ENCODE measurements around the gene VLDLR. TPM values are rescaled to one million over a fixed set of nuclear protein-coding genes. Genes with fewer than 3 reads are reported as not detected.
A peak's percentile ranks its signal among the peaks of the same experiment; 100 is the strongest.

The VLDLR gene
- total and polyA plus RNA-seq, 9 donors = 37.3 to 232 (median 81.8) TPM

GRCh38 chr9:2664174-2665065, 42.8 kb downstream of the VLDLR start:
- H3K36me3 ChIP-seq = no peaks in the 10 kb centered on the region
- TF ChIP-seq EP300 (IDR thresholded peaks at IDR 0.05) (no peak), CTCF (IDR thresholded peaks at IDR 0.05) (no peak), POLR2A (IDR thresholded peaks at IDR 0.05) (no peak)
- H3K27ac ChIP-seq = peak overlapping the region in 1 of 2 donors; percentile 36
- WGBS, 3 donors = 58 to 62% (median 61%) methylated on average over 4 of the region's 4 CpGs
- no peaks in the 10 kb centered on the region for H3K27me3 ChIP-seq
- no peak for DNase-seq
- H3K9me3 ChIP-seq = no peaks in the 10 kb centered on the region
- no peak overlapping the region for H3K4me3 ChIP-seq
- peaks cover 4% of the 10 kb centered on the region for H3K4me1 ChIP-seq (ENCODE audit: insufficient read depth)
- intact Hi-C loops (cut with DNase I) = no loop called here

GRCh38 chr9:2666569-2666968, 45.0 kb downstream of the VLDLR start:
- TF ChIP-seq POLR2A (IDR thresholded peaks at IDR 0.05) = no peak
- TF ChIP-seq CTCF (IDR thresholded peaks at IDR 0.05) = no peak
- TF ChIP-seq EP300 (IDR thresholded peaks at IDR 0.05) = no peak
- H3K36me3 ChIP-seq = no peaks in the 10 kb centered on the region
- no peak overlapping the region for H3K27ac ChIP-seq
- no peak overlapping the region for H3K4me3 ChIP-seq
- peaks cover 4% of the 10 kb centered on the region for H3K4me1 ChIP-seq (ENCODE audit: insufficient read depth)
- no peak for DNase-seq
- H3K9me3 ChIP-seq = no peaks in the 10 kb centered on the region
- H3K27me3 ChIP-seq = no peaks in the 10 kb centered on the region
- WGBS, 3 donors = 90 to 97% (median 97%) methylated on average over 4 of the region's 4 CpGs
- intact Hi-C loops (cut with DNase I) = no loop called here

- H3K27ac ChIP-seq = no peak overlapping the region
- H3K9me3 ChIP-seq = no peaks in the 10 kb centered on the region
- 95 to 98% (median 96%) methylated on average over 1 to 3 of the region's 3 CpGs for WGBS, 3 donors
- TF ChIP-seq CTCF (IDR thresholded peaks at IDR 0.05) = no peak
- TF ChIP-seq POLR2A (IDR thresholded peaks at IDR 0.05) = no peak
- no peak for TF ChIP-seq EP300 (IDR thresholded peaks at IDR 0.05)
- no peaks in the 10 kb centered on the region for H3K27me3 ChIP-seq
- intact Hi-C loops (cut with DNase I) = no loop called here
- DNase-seq = no peak
- H3K36me3 ChIP-seq = no peaks in the 10 kb centered on the region
- no peaks in the 10 kb centered on the region for H3K4me1 ChIP-seq (ENCODE audit: insufficient read depth)
- no peak overlapping the region for H3K4me3 ChIP-seq
Measured at GRCh38 chr9:2673161-2673560, 51.6 kb downstream of the VLDLR start.

GRCh38 chr9:2674141-2674824, 52.7 kb downstream of the VLDLR start:
- DNase-seq = no peak
- Histone ChIP-seq H3K4me1 (ENCODE audit: insufficient read depth) (no peaks in the 10 kb centered on the region), H3K4me3 (no peak overlapping the region), H3K9me3 (no peaks in the 10 kb centered on the region), H3K27ac (peak overlapping the region in 1 of 2 donors; percentile 30), H3K36me3 (no peaks in the 10 kb centered on the region), H3K27me3 (no peaks in the 10 kb centered on the region)
- intact Hi-C loops (cut with DNase I) = no loop called here
- WGBS, 3 donors = 39 to 44% (median 42%) methylated on average over 9 of the region's 9 CpGs
- TF ChIP-seq EP300 (IDR thresholded peaks at IDR 0.05) (no peak), POLR2A (IDR thresholded peaks at IDR 0.05) (no peak), CTCF (IDR thresholded peaks at IDR 0.05) (no peak)
